ENCODE results near the gene SMARCC2. TPM values are rescaled to one million over a fixed set of nuclear protein-coding genes. Genes with fewer than 3 reads are reported as not detected.
A peak's percentile ranks its signal among the peaks of the same experiment; 100 is the strongest.

SMARCC2 gene
- total RNA-seq, 2 experiments from 2014 or later = 96.9 to 123 TPM

GRCh38 chr12:56116267-56117081 is 72.8 kb downstream of the SMARCC2 start, which contains the start of gene RPL41:
Gene RPL41, plus strand, starts transcription at chr12:56116633.
- peaks cover 24% of the 10 kb centered on the region for H3K4me1 Mint-ChIP-seq
- peak within 1 kb of the TSS; percentile 100 for H3K27ac Mint-ChIP-seq
- POLR2A ChIA-PET = interaction anchor here (0.7 to 4.7 kb wide), 9 partner anchors 10 to 378 kb away, joined by 3 to 76 read pairs (median 5); partner anchors contain the start of genes ESYT1, MYL6B, PA2G4 and RAB5B
- DNase-seq (peak; percentile 96), ATAC-seq (peak; percentile 54)
- CTCF ChIA-PET = interaction anchor here (0.5 to 6.1 kb wide), 9 partner anchors 10 to 348 kb away, joined by 3 to 71 read pairs (median 7); partner anchors contain the start of genes ESYT1, PA2G4, RNF41 and SMARCC2
- H3K27me3 Mint-ChIP-seq = no peaks in the 10 kb centered on the region
- no peaks in the 10 kb centered on the region for H3K9me3 Mint-ChIP-seq (ENCODE audit: low read depth)
- H3K4me3 Mint-ChIP-seq = peak within 1 kb of the TSS; percentile 97
- intact Hi-C loops (cut with DNase I, micrococcal nuclease) = loop anchor here (1.0 to 10.0 kb wide), 13 partner anchors 12 to 1832 kb away; partner anchors contain the start of genes NAB2 (in 2 of the 2), PA2G4 (in 2 of the 2), ATP5F1B (in 1 of the 2) and CBX5 (in 1 of the 2)
- H3K36me3 Mint-ChIP-seq (ENCODE audit: low read depth) = peaks cover 52% of the 10 kb centered on the region

DNA sequence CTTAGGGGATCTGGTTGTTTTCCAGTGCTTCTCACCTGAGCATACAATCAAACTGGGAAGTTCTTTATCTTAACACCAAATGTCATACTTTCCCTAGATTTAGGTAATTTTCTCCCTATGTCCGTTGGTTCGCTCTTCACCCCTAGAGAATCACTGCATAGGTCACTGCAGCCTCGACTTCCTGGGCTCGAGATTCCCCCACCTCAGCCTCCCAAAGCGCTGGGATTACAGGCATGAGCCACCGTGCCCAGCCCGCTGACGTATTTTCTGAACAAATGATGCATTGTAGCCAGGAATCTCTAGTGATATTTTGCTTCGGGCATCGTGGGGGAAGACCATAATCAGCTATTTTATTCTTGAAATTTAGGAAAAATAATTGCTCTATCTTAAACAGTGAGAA is 74.0 kb downstream of the SMARCC2 start:
- H3K36me3 Mint-ChIP-seq (ENCODE audit: low read depth) = peaks cover 56% of the 10 kb centered on the region
- ATAC-seq = no peak
- H3K4me3 Mint-ChIP-seq = peak overlapping the region; percentile 97
- peaks cover 24% of the 10 kb centered on the region for H3K4me1 Mint-ChIP-seq
- intact Hi-C loops (cut with DNase I, micrococcal nuclease) = loop anchor here (5.0 to 10.0 kb wide), 7 partner anchors 298 to 1831 kb away; partner anchors contain the start of genes NAB2 (in 2 of the 2), ATP5F1B (in 1 of the 2), CBX5 (in 1 of the 2) and DDIT3 (in 1 of the 2)
- DNase-seq = no peak
- ChIA-PET CTCF (interaction anchor here (0.7 to 6.1 kb wide), 6 partner anchors 8 to 68 kb away, joined by 3 to 47 read pairs (median 6); partner anchors contain the start of genes ESYT1, MYL6B and PA2G4), POLR2A (interaction anchor here (0.6 to 4.7 kb wide), 6 partner anchors 11 to 376 kb away, joined by 3 to 76 read pairs (median 5); partner anchors contain the start of genes ESYT1, PA2G4, RAB5B and SMARCC2)
- no peaks in the 10 kb centered on the region for H3K9me3 Mint-ChIP-seq (ENCODE audit: low read depth)
- H3K27ac Mint-ChIP-seq = peak overlapping the region; percentile 100
- H3K27me3 Mint-ChIP-seq = no peaks in the 10 kb centered on the region

DNA sequence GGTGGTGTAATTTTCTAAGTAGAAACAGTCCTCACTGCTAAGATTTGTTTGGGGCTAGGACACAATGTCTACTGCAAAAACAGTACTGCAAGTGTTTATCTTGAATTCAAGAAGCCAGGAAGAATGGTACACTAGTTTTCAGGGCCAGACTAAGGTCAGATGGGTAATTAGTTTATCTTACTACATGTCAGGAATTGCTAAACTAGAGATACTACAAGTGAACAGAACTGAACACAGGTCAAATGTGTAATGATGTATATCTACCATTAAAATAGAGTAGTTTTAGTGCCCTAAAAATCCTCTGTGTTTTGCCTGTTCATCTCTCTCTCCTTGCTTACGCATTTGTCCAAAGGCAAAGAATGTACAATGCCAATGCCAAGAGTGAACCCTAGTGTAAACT is 75.2 kb downstream of the SMARCC2 start:
- H3K9me3 Mint-ChIP-seq (ENCODE audit: low read depth) = no peaks in the 10 kb centered on the region
- ChIA-PET CTCF (interaction anchor here (0.7 kb wide), 1 partner anchor 14 kb away, joined by 5 read pairs; no protein-coding TSS in a partner anchor), POLR2A (interaction anchor here (1.2 to 4.7 kb wide), 2 partner anchors 10 kb away, joined by 6 to 76 read pairs; partner anchors contain the start of gene PA2G4)
- ATAC-seq (no peak), DNase-seq (no peak)
- peaks cover 62% of the 10 kb centered on the region for H3K36me3 Mint-ChIP-seq (ENCODE audit: low read depth)
- intact Hi-C loops (cut with DNase I, micrococcal nuclease) = loop anchor here in 1 of 2 experiments (10.0 kb wide), 2 partner anchors 971 to 1829 kb away; partner anchors contain the start of genes CBX5, HNRNPA1 and NAB2
- peak overlapping the region; percentile 40 for H3K27ac Mint-ChIP-seq
- no peak overlapping the region for H3K4me3 Mint-ChIP-seq
- H3K27me3 Mint-ChIP-seq = no peaks in the 10 kb centered on the region
- peaks cover 12% of the 10 kb centered on the region for H3K4me1 Mint-ChIP-seq

Other genes starting within 250 kb of the SMARCC2 start
- gene PMEL, start 223.4 kb downstream of the SMARCC2 start, total RNA-seq = 1 to 10 TPM in 1 of 2 experiments, under 1 TPM in 1; 0.86 to 1.2 TPM
- gene CDK2, start 222.7 kb downstream of the SMARCC2 start, total RNA-seq = 100 to 1,000 TPM; 104 to 149 TPM
- 10 to 100 TPM; 33.2 to 35.1 TPM for gene RAB5B, start 215.4 kb downstream of the SMARCC2 start, total RNA-seq
- 1 to 10 TPM; 2.9 to 3.4 TPM for gene SUOX, start 192.2 kb downstream of the SMARCC2 start, total RNA-seq
- gene IKZF4, start 168.4 kb downstream of the SMARCC2 start, total RNA-seq = 10 to 100 TPM; 14.9 to 16.3 TPM
- gene RPS26, start 147.6 kb downstream of the SMARCC2 start, total RNA-seq = 10 to 100 TPM; 33.9 to 64.0 TPM
- gene ERBB3, start 109.3 kb downstream of the SMARCC2 start, total RNA-seq = under 1 TPM; 0.32 to 0.57 TPM
- gene PA2G4, start 84.9 kb downstream of the SMARCC2 start, total RNA-seq = 100 to 1,000 TPM; 446 to 695 TPM
- gene RPL41, start 72.8 kb downstream of the SMARCC2 start, total RNA-seq = 1,000 to 10,000 TPM; 5,101 to 9,949 TPM
- gene ZC3H10, start 71.2 kb downstream of the SMARCC2 start, total RNA-seq = 1 to 10 TPM; 6.4 to 6.5 TPM
- 100 to 1,000 TPM; 132 to 160 TPM for gene ESYT1, start 61.2 kb downstream of the SMARCC2 start, total RNA-seq
- gene MYL6B, start 36.9 kb downstream of the SMARCC2 start, total RNA-seq = 10 to 100 TPM; 76.3 to 79.3 TPM
- 100 to 1,000 TPM; 692 to 918 TPM for gene MYL6, start 31.1 kb downstream of the SMARCC2 start, total RNA-seq
- gene RNF41, start 32.4 kb upstream of the SMARCC2 start, total RNA-seq = 10 to 100 TPM; 25.2 to 28.8 TPM
- gene NABP2, start 34.9 kb upstream of the SMARCC2 start, total RNA-seq = 10 to 100 TPM; 69.1 to 76.0 TPM
- gene SLC39A5, start 40.6 kb upstream of the SMARCC2 start, total RNA-seq = 1 to 10 TPM in 1 of 2 experiments, under 1 TPM in 1; 0.53 to 1.3 TPM
- gene ANKRD52, start 68.9 kb upstream of the SMARCC2 start, total RNA-seq = 10 to 100 TPM; 29.2 to 31.0 TPM
- 1 to 10 TPM; 5.2 to 7.5 TPM for gene COQ10A, start 77.5 kb upstream of the SMARCC2 start, total RNA-seq
- 100 to 1,000 TPM; 197 to 293 TPM for gene CS, start 110.8 kb upstream of the SMARCC2 start, total RNA-seq
- 10 to 100 TPM; 77.4 to 82.6 TPM for gene CNPY2, start 126.5 kb upstream of the SMARCC2 start, total RNA-seq
- gene PAN2, start 144.5 kb upstream of the SMARCC2 start, total RNA-seq = 10 to 100 TPM; 54.6 to 62.5 TPM
- 10 to 100 TPM; 18.5 to 21.6 TPM for gene IL23A, start 149.4 kb upstream of the SMARCC2 start, total RNA-seq
- 100 to 1,000 TPM; 116 to 124 TPM for gene STAT2, start 170.6 kb upstream of the SMARCC2 start, total RNA-seq
- not detected for gene APOF, start 173.4 kb upstream of the SMARCC2 start, total RNA-seq

Measured in activated CD4-positive, alpha-beta T cell treated with anti-CD3 and anti-CD28 coated beads for 36 hours (primary cell).